ENCODE measurements around the gene ARFGAP3.
A peak's percentile ranks its signal among the peaks of the same experiment; 100 is the strongest.

The ARFGAP3 gene

DNA sequence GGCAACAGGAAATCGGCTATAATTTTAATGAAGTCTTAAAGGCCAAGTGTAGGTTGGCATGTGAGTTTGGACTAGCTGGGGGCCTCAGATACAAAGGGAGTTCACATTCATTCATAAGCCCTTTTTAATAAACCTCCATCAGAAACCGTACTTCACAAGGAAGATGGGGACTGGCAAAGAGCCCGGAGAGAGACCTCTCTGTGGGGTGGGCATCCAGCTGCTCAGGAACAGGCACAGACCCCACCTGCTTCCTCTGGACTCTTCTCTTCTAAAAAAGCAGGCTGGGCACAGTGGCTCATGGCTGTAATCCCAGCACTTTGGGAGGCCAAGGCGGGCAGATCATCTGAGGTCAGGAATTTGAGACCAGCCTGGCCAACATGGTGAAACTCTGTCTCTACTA is 3.9 kb upstream of the ARFGAP3 start:
- no peak for DNase-seq

GRCh38 chr22:42857845-42858481 is 890 bp upstream of the ARFGAP3 start:
- DNase-seq, result no peak

GRCh38 chr22:42856179-42856864 is 751 bp downstream of the ARFGAP3 start:
- DNase-seq, result peak; percentile 46 to 53

- DNase-seq, result no peak
Measured at GRCh38 chr22:42855721-42856120, 1.4 kb downstream of the ARFGAP3 start.

GRCh38 chr22:42855211-42855610 is 1.9 kb downstream of the ARFGAP3 start:
- DNase-seq, result no peak

- DNase-seq, result no peak
Measured at GRCh38 chr22:42848941-42849550, 8.0 kb downstream of the ARFGAP3 start.

DNA sequence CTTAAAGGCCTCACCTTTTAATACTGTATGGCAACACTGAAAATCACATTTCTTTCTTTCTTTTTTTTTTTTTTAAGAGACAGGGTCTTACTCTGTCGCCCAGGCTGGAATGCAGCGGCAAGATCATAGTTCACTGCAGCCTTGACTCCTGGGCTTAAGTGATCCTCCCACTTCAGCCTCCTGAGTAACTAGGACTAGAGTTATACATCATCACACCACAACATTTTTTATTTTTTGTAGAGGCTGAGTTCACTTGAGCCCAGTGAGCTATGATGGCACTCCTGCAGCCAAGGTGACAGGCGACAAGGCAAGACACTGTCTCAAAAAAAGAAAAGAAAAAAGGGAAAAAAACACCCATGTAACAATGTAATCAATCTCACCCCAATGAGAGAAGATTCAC is 10.0 kb downstream of the ARFGAP3 start:
- DNase-seq, result no peak

DNA sequence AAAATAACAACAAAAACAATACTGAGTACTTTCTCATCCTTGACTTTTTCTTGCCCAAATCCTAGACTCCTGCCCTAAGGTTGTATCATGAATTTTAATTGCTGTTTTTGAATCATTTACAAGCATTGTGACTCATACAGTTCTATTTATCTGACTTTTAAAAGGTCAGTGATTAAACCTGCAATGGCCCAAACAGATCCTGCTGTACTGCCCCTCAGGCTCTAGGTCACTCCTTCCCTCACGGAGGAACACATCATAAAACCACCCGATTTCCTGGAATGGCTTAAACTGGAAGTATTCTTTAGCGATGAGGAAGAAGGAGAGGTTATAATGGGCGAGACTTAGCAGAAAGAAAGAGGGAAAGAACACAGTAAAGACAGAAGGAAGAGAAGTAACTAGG is 12.3 kb downstream of the ARFGAP3 start:
- no peak for DNase-seq

DNA sequence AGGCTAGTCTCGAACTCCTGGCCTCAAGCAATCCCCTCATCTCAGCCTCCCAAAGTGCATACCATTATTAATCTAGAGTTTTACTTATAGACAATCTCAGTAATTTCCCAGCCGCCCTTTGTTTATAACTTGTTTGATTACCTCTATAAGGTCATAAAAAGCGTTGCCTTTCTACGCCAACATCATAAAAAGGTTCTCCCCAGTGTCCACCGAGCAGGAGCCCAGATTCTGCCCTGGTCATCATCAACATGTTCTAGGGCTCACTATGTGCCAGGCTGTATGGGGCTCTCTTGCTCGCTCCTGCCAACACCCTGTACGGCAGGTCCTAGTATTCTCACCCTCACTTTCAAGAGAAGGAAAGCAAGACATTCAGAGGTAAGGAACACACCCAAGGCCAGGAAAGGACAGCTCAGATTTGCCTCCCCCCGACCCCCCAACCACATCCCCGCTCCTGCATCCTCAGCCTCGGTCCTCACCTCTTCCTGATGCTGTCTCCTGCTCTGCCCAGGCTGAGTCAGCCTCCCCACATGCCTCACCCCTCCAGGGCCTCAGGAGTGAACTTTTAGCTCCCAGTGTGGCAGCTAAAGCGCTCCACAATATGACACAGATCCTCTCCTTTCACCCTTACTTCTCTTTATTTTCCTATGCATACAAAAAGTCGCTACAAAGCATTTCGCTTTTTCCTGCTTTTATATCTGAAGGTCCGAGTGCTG is 14.3 kb downstream of the ARFGAP3 start:
- no peak for DNase-seq

DNA sequence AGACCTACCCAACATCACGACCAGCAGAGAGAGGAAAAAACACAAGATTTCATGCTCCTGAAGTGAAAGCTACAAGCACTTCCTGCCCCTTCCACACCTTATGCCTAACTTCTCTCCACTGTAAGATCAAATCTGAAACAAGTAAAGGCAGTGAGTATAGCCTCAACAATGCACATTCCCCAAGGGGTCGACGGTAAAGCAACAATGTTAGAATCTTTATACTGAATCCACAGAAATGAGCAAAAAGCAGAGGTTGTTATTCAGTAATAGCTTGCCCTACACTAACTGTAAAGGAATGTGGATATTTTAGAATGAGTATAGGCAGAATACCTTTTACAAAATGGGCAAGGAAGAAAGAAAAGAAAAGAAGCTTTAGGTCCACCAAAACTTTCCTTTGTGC is 15.6 kb downstream of the ARFGAP3 start:
- no peak for DNase-seq

GRCh38 chr22:42837556-42837955 is 19.5 kb downstream of the ARFGAP3 start:
- no peak for DNase-seq

DNA sequence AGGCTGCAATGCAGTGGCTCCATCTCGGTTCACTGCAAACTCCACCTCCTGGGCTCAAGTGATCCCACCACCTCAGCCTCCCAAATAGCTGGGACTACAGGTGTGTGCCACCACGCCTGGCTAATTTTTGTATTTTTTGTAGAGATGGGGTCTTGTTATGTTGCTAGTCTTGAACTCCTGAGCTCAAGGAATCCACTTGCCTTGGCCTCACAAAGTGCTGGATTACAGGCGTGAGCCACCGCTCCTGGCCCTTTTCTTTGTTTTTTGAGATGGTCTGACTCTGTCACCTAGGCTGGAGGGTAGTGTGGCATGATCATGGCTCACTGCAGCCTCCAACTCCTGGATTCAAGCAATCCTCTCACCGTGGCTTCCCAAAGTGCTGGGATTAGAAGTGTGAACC is 21.0 kb downstream of the ARFGAP3 start:
- DNase-seq, result no peak

DNA sequence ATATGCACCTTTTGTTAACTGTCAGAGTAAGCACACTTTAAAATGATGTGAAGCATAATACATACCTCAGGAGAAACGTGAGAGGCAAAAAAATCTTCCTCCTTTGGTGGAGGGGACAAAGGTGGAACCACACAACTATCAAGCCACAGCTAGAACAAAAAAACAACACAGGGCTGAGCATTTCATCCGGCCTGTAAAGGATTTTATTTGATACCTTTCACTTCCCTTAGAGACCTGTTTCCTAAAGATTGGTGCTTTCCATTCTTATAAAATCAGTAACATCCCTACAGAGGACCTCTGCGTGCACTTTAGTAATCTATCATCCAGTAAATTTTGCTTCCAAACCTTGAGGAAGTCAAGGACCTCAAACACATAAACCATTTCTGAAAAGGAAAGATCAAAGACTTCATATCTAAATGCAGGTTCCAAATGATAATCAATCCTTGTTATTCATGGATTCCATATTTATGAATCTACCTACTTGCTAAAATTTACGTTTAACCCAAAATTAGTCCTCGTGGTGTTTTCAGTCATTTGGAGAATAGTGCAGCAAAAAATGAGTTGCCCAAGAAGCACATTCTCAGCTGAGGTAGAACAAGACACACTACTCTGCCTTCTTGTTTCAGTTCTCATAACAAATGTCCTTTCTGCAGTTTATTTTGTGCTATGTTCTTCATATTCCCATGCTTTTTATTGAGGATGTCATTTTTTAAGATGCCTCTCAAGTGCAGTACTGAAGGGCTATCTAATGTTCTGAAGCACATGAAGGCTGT is 22.7 kb downstream of the ARFGAP3 start:
- DNase-seq, result no peak

- DNase-seq, result no peak
Measured at GRCh38 chr22:42833104-42833503, 24.0 kb downstream of the ARFGAP3 start.

DNA sequence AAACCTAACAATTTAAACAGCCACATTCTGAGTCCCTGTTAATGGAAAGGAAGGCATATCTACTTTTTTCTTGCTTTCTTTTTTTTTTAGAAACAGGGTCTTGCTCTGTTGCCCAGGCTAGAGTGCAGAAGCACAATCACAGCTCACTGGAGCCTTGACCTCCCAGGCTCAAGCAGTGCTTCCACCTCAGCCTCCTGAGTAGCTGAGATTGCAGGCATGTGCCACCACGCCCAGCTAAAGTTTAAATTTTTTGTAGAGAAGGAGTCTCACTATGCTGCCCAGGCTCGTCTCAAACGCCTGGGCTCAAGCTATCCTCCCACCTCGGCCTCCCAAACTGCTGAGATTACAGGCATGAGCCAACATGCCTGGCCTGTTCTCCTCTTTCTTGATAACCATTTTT is 25.4 kb downstream of the ARFGAP3 start:
- no peak for DNase-seq

DNA sequence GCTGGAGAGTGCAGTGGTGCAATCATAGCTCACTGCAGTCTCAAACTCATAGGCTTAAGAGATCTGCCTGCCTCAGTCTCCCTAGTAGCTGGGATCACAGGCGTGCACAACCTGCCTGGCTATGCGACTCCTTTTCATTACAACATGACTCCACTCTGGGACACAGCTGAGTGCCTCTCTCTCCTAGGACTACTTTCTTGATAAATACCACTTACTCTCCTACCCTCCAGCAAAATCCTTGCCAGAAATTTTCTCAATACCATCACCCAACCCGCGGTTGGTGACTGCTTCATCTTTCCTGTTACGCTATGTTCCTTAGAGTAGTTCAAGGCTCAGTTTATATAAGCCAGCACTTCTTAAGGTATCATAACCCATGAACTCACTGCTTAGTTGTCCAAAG is 26.9 kb downstream of the ARFGAP3 start:
- DNase-seq, result no peak

GRCh38 chr22:42829302-42829701 is 27.8 kb downstream of the ARFGAP3 start:
- DNase-seq, result no peak

DNA sequence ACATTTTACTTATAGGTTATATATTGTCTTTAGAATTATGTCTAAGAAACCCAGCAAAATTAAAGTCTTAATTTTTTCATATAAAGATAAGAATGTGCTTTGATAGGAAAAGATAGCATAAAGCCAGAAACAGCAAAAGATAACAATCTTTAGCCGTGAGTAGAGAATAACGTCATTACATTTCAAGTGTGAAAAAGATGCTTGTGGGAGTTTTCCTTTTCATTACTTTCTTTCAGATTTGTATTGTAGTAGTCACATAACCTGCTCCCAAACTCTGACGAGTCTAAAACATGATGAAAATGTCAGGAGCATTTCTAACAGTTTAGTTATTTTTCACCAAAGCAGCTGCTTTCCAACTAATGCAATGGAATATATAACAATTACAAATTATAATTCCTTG is 31.3 kb downstream of the ARFGAP3 start:
- DNase-seq, result no peak

GRCh38 chr22:42821386-42821785 is 35.7 kb downstream of the ARFGAP3 start:
- no peak for DNase-seq

DNA sequence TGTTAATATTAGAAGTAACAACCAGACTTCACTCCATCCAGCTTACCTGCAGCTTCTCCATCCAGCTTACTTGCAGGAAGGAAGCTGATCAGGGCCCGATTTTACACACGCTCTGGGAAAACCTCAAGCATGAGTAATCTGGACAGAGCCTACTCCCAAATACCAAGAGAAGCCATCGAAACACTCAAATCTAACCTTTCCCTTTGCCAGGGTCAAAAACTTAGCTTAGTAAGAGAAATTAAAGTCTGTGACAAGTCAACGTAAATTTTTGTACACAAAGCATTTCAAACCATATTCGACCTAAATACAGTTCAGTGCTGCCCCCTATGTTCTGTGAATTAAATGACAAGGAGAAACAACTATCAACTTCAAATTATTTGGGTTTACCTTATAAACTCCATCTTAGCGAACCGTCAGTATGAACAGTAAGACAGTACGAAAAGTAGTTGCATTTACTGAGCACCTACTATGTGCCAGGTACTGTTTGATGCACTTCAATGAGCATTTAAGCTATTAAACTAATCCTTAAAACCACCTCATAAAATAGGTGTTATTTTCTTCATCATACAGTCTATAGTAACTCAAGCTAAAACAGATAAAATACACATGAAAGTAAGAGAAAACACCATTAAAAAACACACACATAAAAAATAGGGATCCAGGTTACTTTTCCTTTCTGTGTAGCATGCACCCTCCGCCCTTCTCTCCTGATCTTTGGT is 36.9 kb downstream of the ARFGAP3 start:
- DNase-seq, result no peak

DNA sequence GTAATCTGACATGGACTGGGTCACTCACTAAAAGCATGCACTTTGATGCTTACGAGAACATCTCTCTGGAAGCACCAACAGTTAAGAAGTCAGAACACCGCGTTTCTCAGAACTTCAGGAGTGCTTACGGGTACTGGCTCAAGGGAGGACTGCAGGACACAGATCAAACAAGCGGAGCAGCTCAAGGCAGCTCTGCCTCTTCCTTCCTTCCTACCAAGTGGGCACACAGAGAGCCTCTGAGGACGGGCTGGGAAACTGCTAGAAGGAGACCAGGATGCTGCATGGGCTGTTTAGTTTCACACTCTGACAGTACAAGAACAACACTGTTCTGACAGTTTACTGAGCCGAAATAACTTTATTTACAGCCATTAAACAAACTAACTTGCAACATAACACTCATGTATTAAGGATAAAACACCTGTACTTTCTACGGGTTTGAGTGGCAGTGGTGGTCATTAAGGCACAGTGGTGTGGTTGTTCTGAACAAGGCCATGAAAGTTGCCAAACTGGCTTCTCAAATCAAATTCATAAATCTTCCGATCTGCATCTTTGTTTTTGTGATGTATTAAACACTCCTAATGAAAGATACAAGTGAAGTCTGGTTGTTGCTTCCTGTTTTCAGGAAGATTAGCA is 37.5 kb downstream of the ARFGAP3 start:
- no peak for DNase-seq

- no peak for DNase-seq
Measured at GRCh38 chr22:42817556-42817955, 39.5 kb downstream of the ARFGAP3 start.

Data from activated CD4-positive, alpha-beta T cell treated with anti-CD3 and anti-CD28 coated beads, Interleukin-2, amount 50 U/mL, for 4 hours (primary cell).